Measurements from ENCODE around the gene CCDC136. TPM values are rescaled to one million over a fixed set of nuclear protein-coding genes. Genes with fewer than 3 reads are reported as not detected.

The CCDC136 gene
- total RNA-seq, 1 donor from 2014 or later: 6.3 TPM

DNA sequence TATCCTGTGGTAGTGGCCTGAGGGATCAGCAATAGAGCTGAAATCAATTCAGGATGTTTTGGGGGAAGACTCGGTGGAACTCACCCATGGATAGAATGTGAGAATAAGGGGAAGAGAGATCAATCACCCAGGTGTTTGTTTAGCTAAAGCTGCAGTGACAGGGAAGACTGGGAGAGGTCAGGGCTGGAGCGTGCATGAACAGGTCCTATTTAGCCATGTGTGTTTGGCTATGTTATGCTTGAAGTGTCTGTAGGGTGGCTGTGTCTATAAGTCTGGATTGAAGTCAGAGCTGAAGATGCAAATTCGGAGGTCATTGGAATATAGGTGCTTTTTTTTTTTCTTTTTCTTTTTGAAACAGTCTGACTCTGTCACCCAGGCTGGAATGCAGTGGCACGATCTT lies 75.5 kb downstream of the CCDC136 start:
- intact Hi-C loops (cut with DNase I): no loop called here
- DNase-seq (ENCODE audit: missing footprints) (no peak), ATAC-seq (no peak)

DNA sequence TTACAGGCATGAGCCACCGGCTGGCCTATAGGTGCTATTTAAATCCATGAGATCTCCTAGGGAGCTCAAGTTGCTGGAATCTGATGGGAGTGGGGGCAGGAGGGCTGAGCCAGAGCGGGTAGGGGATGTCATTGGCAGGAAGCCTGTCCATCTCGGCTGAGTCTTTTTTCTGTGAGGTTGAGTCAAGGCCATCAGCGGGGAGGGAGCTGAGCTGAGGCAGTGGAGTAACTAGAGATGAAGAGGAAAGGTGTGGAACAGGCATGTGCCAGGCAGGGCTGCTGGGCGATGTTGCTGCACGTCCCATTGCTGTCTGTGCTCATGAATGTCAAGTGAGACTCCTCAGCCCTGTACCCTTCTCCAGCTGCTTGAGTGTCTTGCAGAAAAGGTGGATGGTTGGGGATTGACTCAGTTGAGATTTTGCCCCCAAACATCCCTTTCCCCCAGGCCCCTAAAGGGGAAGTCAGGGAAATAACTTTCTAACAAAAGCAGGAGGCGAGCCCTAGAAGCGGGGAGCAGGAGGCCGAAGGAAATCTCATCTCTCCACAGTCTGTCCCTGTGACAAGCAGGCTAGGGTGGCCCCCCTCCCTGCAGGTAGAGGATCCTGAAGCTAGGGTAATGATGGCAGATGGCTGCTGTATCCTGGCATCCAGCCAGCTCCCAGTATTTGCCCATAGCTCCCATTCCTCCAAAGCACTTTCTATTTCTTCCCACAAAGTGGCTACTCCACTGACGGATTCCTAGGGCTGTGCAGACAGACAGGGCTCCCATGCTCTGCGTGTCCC lies 76.3 kb downstream of the CCDC136 start:
- ATAC-seq: no peak
- intact Hi-C loops (cut with DNase I): no loop called here
- no peak for DNase-seq (ENCODE audit: missing footprints)

DNA sequence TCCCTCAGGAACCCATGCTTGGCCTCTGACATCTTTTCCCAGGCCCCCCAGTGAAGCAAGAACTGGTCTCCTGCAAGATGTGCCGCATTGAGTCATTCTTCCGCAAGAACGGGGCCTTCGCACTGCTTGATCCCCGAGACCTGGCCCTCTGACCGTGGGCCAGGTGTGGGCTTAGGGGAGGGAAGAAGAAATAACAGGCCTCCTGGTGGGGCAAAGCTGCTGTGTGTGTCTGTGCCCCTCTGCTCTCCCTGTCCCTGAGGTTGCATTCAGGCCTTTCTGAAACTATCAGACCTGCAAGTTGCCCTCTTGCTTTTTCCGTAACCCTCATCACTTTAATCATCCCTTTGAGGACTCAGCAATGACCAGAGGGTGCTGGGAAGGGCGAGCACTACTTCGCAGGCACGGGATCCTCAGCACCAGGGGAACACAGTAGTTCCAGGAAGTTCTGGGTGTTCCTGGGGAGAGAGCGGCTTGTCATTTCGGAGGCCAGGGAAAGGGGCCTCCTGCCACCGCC lies 76.9 kb downstream of the CCDC136 start:
- ATAC-seq (peak; percentile 1), DNase-seq (ENCODE audit: missing footprints) (no peak)
- intact Hi-C loops (cut with DNase I): no loop called here

DNA sequence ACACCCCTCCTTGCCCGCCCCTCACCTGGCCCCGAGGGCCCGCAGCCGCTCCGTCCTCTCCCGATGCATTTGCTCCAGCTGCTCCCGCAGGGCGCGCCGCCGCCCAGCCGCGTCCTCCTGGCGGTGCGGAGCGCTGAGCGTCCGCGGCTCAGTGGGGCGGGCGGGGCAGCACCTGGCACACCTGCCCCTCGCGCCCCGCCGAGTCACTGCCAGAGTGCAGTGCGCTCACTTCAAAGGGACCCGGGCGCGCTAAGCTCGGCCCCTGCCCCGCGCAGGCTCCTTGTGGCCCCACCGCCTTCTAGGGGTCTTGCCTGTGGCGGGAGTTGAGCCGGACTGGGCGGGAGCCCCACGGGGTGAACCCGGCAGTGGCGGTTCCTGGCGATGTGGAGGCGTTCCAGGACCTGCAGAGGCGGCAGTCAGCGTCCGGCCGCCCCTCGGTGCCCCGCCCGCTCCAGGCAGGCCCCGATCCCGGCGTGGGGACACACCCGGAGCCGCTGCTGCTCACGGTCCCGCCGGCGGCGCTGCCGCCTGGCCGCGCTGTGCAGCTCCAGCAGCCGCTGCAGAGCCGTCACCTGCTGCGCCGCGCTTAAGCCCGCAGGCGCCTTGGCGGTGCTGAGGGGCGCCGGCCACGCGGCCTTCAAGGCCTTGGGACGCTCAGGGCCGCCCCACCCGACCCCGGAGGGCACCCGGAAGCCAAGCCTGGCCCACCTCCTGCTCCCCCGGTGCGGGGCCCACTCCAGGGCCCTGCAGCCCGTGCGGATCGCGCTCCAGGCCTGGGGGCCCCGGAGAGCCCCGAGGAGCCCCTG lies 77.6 kb downstream of the CCDC136 start:
- ATAC-seq: peak; percentile 86
- DNase-seq (ENCODE audit: missing footprints): no peak
- intact Hi-C loops (cut with DNase I): no loop called here

DNA sequence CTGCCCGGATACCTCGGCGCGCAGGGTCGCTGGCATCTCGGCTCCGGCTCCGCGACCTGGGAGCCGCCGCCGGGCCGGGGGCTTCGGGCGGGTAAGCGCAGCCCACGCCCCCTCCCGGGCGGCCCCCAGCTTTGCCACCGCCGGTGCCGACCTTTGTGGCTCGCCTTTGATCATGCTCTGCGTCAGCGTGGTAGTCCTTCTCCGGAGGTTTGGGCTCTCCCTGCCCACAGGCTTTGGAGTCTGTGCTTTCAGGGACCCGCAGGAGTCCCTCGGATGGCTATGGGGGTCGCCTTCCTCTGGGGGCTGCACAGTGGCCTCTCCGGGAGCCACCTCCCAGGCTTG lies 78.1 kb downstream of the CCDC136 start:
- intact Hi-C loops (cut with DNase I): no loop called here
- DNase-seq (ENCODE audit: missing footprints) (no peak), ATAC-seq (no peak)

DNA sequence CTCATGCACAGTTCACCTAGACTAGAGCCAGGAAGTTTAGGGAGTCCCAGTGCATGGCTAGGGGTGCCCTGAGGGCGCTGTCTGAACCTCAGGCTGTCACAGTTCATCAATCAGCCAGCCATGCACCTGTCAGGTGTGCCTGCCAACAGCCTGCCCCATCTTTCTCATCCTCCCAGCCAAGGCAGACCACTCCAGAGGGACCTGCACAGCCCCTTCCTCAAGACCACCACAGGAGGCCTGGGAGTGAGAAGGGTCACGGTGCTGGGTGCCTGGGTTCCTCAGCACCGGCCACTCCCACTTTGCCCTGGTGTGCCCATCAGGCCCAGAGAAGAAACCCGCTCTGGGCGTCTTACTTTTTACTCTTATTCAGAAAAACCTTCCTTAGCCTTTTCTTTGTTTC lies 79.3 kb downstream of the CCDC136 start:
- DNase-seq (ENCODE audit: missing footprints) (no peak), ATAC-seq (no peak)
- intact Hi-C loops (cut with DNase I): no loop called here

Other genes with a start within 250 kb of the CCDC136 start
- 1.8 TPM for gene GARIN1A, start 119.7 kb upstream of the CCDC136 start, total RNA-seq
- 183 TPM for gene CALU, start 52.6 kb upstream of the CCDC136 start, total RNA-seq
- gene OPN1SW, start 16.2 kb upstream of the CCDC136 start, total RNA-seq: not detected
- gene FLNC, start 38.4 kb downstream of the CCDC136 start, total RNA-seq: 905 TPM
- 128 TPM for gene ATP6V1F, start 70.9 kb downstream of the CCDC136 start, total RNA-seq
- gene KCP, start 118.7 kb downstream of the CCDC136 start, total RNA-seq: 0.11 TPM
- gene IRF5, start 146.0 kb downstream of the CCDC136 start, total RNA-seq: 3.3 TPM